ENCODE measurements around the gene SLC25A10.
A peak's percentile ranks its signal among the peaks of the same experiment; 100 is the strongest.

SLC25A10 gene

DNA sequence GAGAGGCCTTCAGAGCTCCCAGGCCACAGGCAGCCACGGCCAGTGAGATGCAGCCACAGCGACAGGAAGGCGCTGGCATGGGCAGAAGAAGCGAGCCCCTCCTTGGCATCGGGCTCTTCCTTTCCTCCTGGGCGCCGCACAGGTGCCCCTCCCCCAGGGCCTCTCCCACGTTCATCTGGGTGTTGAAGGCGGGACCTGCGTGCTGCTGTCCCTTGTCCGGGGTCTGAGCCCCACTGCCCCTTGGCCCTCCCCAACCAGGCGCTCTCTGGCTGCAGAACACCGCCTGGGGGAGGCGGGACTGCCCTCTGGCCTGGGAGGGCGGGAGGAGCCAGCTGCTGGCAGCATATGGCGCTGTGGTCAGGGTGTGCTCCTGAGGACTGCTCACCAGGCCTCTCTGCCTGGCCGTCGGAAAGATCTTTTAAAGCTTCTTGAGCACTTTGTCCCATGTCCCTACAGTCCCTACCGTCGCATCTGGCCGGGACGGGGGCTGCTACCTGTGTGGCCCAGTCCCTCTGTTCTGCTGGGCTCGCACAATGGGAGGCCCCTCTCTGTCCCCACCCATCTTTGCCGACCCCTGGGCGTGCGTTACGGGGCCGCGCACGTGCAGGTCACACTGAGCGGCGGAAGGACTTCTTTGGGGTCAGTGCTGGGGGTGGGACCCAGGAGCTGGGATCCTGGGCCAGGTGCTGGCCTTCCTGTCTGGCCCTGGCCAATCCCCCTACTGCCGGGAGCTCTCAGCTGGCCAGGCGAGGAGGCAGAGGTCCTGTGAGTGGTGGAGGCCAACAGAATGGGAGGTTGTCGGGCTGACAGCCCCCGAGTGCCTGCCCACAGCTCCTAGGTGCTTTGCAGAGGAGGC is 1.7 kb downstream of the SLC25A10 start:
- H3K9me3 ChIP-seq (ENCODE audit: control insufficient read depth in 5 of 5, low read length in 5 of 5), result no peaks in the 10 kb centered on the region
- peak overlapping the region; percentile 61 to 81 (median 66) for H3K4me3 ChIP-seq (ENCODE audit: low read depth in 1 of 5, low read length in 5 of 5)
- H3K27ac ChIP-seq (ENCODE audit: low read depth, low read length), result peak overlapping the region; percentile 60
- H3K9ac ChIP-seq (ENCODE audit: low read length in 5 of 5), result peak overlapping the region in 3 of 5 donors; percentile 61 to 78 (median 64)
- H3K27me3 ChIP-seq (ENCODE audit: control insufficient read depth in 5 of 5, insufficient read depth in 4 of 5, low read length in 5 of 5), result no peaks in the 10 kb centered on the region
- peaks cover 7 to 53% (median 49%) of the 10 kb centered on the region in 5 donors for H3K4me1 ChIP-seq (ENCODE audit: control insufficient read depth in 5 of 5, insufficient read depth in 5 of 5, low read length in 5 of 5)
- H3K36me3 ChIP-seq (ENCODE audit: control insufficient read depth in 5 of 5, insufficient read depth in 5 of 5, low read length in 5 of 5), result peaks cover 0 to 28% (median 13%) of the 10 kb centered on the region in 5 donors

DNA sequence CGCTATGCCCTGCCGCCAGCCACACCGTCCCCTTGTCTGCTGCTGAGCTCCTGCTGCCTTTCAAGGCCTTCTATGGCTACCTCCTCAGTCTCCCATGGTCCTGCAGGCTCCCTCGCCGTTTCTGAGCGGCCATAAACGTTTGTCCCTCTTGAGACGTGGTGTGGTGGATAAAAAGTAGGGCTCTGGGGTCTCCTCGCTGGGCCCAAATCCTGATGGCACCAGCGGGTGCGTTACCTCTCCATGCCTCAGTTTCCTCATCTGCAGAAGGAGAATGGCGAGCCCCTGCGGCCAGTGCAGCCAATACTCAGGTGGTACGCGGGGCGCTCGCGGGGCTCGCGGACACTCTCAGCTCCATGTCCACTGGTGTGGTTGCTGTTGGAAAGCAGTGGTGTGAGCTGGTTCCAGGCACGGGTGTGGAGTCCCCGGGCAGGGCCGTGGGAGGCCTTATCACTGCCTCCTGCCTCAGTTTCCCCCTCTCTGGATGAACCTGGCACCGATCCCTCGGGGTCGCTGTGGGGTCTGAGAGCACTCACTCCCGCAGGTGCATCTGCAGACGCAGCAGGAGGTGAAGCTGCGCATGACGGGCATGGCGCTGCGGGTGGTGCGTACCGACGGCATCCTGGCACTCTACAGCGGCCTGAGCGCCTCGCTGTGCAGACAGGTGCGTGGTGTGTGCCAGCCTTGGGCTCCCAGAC is 2.5 kb downstream of the SLC25A10 start:
- Histone ChIP-seq H3K27ac (ENCODE audit: low read depth, low read length) (peak overlapping the region; percentile 60), H3K36me3 (ENCODE audit: control insufficient read depth in 5 of 5, insufficient read depth in 5 of 5, low read length in 5 of 5) (peaks cover 0 to 29% (median 13%) of the 10 kb centered on the region in 5 donors), H3K4me1 (ENCODE audit: control insufficient read depth in 5 of 5, insufficient read depth in 5 of 5, low read length in 5 of 5) (peaks cover 7 to 53% (median 49%) of the 10 kb centered on the region in 5 donors), H3K9ac (ENCODE audit: low read length in 5 of 5) (peak overlapping the region in 3 of 5 donors; percentile 26 to 78 (median 58)), H3K4me3 (ENCODE audit: low read depth in 1 of 5, low read length in 5 of 5) (peak overlapping the region in 3 of 5 donors; percentile 7 to 61 (median 32)), H3K9me3 (ENCODE audit: control insufficient read depth in 5 of 5, low read length in 5 of 5) (no peaks in the 10 kb centered on the region), H3K27me3 (ENCODE audit: control insufficient read depth in 5 of 5, insufficient read depth in 4 of 5, low read length in 5 of 5) (no peaks in the 10 kb centered on the region)

DNA sequence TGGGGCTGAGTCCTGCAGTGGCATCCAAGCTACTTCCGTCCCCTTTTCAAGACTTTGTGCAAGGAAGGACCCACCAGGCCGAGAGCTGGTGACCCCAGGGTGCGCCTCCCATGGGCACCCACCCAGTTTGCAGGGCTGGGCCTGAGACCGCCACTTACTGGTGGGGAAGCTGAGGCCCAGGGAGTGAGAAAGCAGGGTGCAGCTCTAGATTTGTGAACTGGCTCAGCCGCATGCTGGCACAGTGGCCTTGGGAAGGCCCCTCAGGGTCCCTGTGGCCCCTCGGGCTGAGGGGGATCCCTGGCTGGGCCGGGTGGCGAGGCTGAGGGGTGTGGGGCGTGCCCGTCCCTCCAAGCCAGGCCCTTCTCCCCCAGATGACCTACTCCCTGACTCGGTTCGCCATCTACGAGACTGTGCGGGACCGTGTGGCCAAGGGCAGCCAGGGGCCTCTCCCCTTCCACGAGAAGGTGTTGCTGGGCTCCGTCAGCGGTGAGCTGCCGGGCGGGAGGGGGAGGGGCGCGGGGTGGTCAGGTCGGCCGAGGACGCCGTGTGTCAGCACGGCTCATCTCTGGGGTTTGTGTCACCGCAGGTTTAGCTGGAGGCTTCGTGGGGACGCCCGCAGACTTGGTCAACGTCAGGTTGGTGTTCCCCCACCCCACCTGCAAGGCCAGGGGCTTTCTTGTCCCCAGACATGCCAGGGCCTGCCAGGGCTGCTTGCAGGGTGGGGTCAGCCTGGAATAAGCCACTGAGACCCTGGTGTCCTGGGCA is 3.2 kb downstream of the SLC25A10 start:
- Histone ChIP-seq H3K36me3 (ENCODE audit: control insufficient read depth in 5 of 5, insufficient read depth in 5 of 5, low read length in 5 of 5) (peaks cover 0 to 36% (median 17%) of the 10 kb centered on the region in 5 donors), H3K9me3 (ENCODE audit: control insufficient read depth in 5 of 5, low read length in 5 of 5) (no peaks in the 10 kb centered on the region), H3K4me3 (ENCODE audit: low read depth in 1 of 5, low read length in 5 of 5) (no peak overlapping the region), H3K27me3 (ENCODE audit: control insufficient read depth in 5 of 5, insufficient read depth in 4 of 5, low read length in 5 of 5) (no peaks in the 10 kb centered on the region), H3K9ac (ENCODE audit: low read length in 5 of 5) (no peak overlapping the region), H3K27ac (ENCODE audit: low read depth, low read length) (no peak overlapping the region), H3K4me1 (ENCODE audit: control insufficient read depth in 5 of 5, insufficient read depth in 5 of 5, low read length in 5 of 5) (peaks cover 7 to 49% (median 45%) of the 10 kb centered on the region in 5 donors)

DNA sequence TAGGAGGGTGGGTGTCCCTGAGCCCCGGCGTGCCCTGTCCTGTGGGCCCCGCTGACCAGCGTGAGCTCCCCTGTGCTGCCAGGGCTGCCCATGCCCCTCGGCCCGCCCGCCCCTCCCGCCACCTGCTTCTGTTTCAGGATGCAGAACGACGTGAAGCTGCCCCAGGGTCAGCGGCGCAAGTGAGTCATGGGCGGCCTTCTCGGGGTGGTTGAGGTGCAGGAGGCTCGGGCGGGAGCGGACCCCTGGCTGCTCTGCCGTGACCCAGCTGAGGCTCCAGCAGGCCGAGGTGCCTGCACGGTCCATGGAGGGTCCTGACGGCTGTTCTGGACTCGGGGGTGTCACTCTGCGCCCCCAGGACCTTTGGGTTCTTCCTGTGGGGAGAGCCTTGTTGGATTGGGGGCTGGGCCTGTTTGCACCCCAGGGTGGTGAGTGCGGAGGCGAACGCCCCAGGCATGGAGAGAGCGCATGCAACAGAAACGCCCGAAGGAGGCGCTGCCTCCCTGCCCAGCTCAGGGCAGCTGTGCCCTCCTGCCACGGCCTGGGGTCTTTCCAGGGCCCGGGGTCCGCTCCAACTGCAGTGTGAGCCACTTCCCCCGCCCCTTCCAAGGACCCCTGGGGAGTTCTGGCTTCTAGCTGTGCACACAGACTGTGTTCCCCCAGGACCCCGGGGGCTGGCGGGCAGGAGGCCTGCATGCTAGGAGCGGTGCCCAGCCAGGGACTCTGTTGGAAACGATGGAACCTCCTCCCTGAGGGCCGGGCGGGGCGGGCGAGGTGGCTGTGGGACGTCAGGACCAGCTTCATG is 4.0 kb downstream of the SLC25A10 start:
- Histone ChIP-seq H3K27me3 (ENCODE audit: control insufficient read depth in 5 of 5, insufficient read depth in 4 of 5, low read length in 5 of 5) (no peaks in the 10 kb centered on the region), H3K9me3 (ENCODE audit: control insufficient read depth in 5 of 5, low read length in 5 of 5) (no peaks in the 10 kb centered on the region), H3K4me3 (ENCODE audit: low read depth in 1 of 5, low read length in 5 of 5) (no peak overlapping the region), H3K36me3 (ENCODE audit: control insufficient read depth in 5 of 5, insufficient read depth in 5 of 5, low read length in 5 of 5) (peaks cover 0 to 36% (median 19%) of the 10 kb centered on the region in 5 donors), H3K4me1 (ENCODE audit: control insufficient read depth in 5 of 5, insufficient read depth in 5 of 5, low read length in 5 of 5) (peaks cover 0 to 41% (median 37%) of the 10 kb centered on the region in 5 donors), H3K27ac (ENCODE audit: low read depth, low read length) (no peak overlapping the region), H3K9ac (ENCODE audit: low read length in 5 of 5) (no peak overlapping the region)

DNA sequence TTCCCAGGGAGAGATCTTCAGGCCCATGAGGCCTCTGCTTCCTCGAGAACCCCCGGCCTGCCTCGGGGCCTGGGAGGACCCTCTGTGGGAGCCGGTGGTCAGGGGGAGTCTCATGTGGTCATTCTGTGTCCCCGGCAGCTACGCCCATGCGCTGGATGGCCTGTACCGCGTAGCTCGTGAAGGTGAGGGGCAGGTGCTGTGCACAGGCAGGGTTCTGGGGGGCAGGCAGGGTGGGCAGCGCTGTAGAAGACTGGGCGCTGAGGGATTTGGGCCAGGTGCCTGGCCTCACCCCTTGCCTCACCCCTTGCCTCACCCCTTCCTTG is 4.6 kb downstream of the SLC25A10 start:
- Histone ChIP-seq H3K4me1 (ENCODE audit: control insufficient read depth in 5 of 5, insufficient read depth in 5 of 5, low read length in 5 of 5) (peaks cover 0 to 36% (median 31%) of the 10 kb centered on the region in 5 donors), H3K27me3 (ENCODE audit: control insufficient read depth in 5 of 5, insufficient read depth in 4 of 5, low read length in 5 of 5) (no peaks in the 10 kb centered on the region), H3K4me3 (ENCODE audit: low read depth in 1 of 5, low read length in 5 of 5) (no peak overlapping the region), H3K9ac (ENCODE audit: low read length in 5 of 5) (no peak overlapping the region), H3K27ac (ENCODE audit: low read depth, low read length) (no peak overlapping the region), H3K9me3 (ENCODE audit: control insufficient read depth in 5 of 5, low read length in 5 of 5) (no peaks in the 10 kb centered on the region), H3K36me3 (ENCODE audit: control insufficient read depth in 5 of 5, insufficient read depth in 5 of 5, low read length in 5 of 5) (peaks cover 0 to 36% (median 19%) of the 10 kb centered on the region in 5 donors)

DNA sequence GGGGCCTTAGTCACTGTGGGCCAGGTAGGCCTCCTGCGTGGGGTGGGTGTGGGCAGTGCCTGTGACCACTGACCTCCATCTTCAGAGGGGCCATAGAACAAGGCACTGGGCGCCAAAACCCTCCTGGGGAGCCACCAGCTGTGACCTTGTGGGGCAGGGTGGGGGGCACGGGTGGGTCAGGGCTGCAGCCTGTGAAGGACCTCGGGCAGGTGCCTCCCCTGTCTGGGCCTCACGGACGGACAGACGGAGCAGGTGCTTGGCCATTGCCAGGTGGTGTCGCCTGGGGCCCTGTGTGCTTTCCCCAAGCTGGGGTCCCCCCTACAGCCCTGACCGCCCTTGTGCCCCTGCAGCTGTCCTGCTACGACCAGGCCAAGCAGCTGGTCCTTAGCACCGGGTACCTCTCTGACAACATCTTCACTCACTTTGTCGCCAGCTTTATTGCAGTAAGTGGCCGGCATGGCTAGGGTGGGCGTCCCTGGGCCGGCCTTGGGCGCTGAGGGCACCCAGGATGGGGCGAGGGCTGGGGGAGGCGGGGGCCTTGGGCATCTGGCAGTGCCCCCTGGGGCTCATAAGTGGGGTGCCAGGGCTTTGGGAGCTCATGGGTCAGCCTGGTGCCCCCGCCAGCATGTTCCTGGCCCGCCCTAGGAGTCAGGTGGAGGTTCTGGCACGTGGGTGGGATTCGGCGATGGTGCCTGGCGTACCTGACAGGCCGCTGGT is 5.1 kb downstream of the SLC25A10 start:
- H3K36me3 ChIP-seq (ENCODE audit: control insufficient read depth in 5 of 5, insufficient read depth in 5 of 5, low read length in 5 of 5), result peaks cover 0 to 36% (median 19%) of the 10 kb centered on the region in 5 donors
- H3K9ac ChIP-seq (ENCODE audit: low read length in 5 of 5), result no peak overlapping the region
- no peaks in the 10 kb centered on the region for H3K9me3 ChIP-seq (ENCODE audit: control insufficient read depth in 5 of 5, low read length in 5 of 5)
- peaks cover 0 to 38% (median 35%) of the 10 kb centered on the region in 5 donors for H3K4me1 ChIP-seq (ENCODE audit: control insufficient read depth in 5 of 5, insufficient read depth in 5 of 5, low read length in 5 of 5)
- no peak overlapping the region for H3K4me3 ChIP-seq (ENCODE audit: low read depth in 1 of 5, low read length in 5 of 5)
- H3K27ac ChIP-seq (ENCODE audit: low read depth, low read length), result no peak overlapping the region
- no peaks in the 10 kb centered on the region for H3K27me3 ChIP-seq (ENCODE audit: control insufficient read depth in 5 of 5, insufficient read depth in 4 of 5, low read length in 5 of 5)

DNA sequence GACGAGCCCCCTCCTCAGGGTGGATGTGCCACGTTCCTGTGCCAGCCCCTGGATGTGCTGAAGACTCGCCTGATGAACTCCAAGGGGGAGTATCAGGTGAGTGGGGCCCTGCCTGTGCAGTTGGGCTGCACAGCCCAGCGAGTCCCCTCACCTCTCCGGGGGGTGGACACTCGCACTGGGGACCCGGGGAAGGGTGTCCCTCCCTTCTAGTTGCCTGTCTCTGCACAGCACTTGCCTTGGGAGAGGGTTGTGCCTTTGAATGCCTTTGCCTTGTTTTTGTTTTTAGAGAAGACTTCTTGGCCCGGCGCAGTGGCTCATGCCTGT is 5.6 kb downstream of the SLC25A10 start:
- peaks cover 0 to 36% (median 19%) of the 10 kb centered on the region in 5 donors for H3K36me3 ChIP-seq (ENCODE audit: control insufficient read depth in 5 of 5, insufficient read depth in 5 of 5, low read length in 5 of 5)
- peaks cover 0 to 38% (median 38%) of the 10 kb centered on the region in 5 donors for H3K4me1 ChIP-seq (ENCODE audit: control insufficient read depth in 5 of 5, insufficient read depth in 5 of 5, low read length in 5 of 5)
- H3K9ac ChIP-seq (ENCODE audit: low read length in 5 of 5), result no peak overlapping the region
- H3K27ac ChIP-seq (ENCODE audit: low read depth, low read length), result no peak overlapping the region
- no peaks in the 10 kb centered on the region for H3K27me3 ChIP-seq (ENCODE audit: control insufficient read depth in 5 of 5, insufficient read depth in 4 of 5, low read length in 5 of 5)
- H3K9me3 ChIP-seq (ENCODE audit: control insufficient read depth in 5 of 5, low read length in 5 of 5), result no peaks in the 10 kb centered on the region
- no peak overlapping the region for H3K4me3 ChIP-seq (ENCODE audit: low read depth in 1 of 5, low read length in 5 of 5)

DNA sequence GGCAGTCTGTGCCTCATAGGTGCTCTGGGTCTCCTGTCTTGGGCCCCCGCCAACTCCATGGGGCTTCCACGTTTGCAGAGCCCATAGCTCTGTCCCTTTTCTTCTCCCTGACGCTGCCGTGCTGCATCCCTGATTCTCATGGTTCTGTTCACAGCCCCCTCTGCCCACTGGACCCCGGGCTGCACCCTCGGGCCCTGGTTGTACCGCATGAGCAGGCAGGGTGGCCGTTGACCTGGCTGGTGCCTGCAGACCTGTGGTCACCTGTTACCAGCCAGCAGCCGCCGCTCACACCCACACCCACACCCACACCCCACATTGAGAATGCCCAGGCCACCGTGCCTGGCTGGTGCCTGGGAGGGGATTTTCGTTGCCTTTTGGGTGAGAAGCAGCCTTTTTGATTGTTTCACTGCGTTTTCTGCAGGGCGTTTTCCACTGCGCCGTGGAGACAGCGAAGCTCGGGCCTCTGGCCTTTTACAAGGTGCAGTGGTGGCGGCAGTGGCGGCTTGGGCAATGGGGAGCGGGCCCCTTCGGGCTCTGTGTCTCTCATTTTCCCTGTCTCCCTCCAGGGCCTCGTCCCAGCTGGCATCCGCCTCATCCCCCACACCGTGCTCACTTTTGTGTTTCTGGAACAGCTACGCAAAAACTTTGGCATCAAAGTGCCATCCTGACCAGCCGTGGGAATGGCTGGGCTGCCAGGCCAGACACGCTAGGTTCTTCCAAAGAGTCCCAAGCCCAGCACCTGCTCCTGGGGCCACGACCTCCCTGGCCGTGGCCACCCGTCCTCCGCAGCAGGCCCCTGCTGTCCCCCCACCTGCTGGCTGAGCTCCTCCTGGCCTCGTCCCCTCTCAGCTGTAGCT is 7.6 kb downstream of the SLC25A10 start:
- Histone ChIP-seq H3K27me3 (ENCODE audit: control insufficient read depth in 5 of 5, insufficient read depth in 4 of 5, low read length in 5 of 5) (no peaks in the 10 kb centered on the region), H3K4me3 (ENCODE audit: low read depth in 1 of 5, low read length in 5 of 5) (no peak overlapping the region), H3K4me1 (ENCODE audit: control insufficient read depth in 5 of 5, insufficient read depth in 5 of 5, low read length in 5 of 5) (peaks cover 2 to 34% (median 31%) of the 10 kb centered on the region in 5 donors), H3K9me3 (ENCODE audit: control insufficient read depth in 5 of 5, low read length in 5 of 5) (no peaks in the 10 kb centered on the region), H3K9ac (ENCODE audit: low read length in 5 of 5) (no peak overlapping the region), H3K27ac (ENCODE audit: low read depth, low read length) (no peak overlapping the region), H3K36me3 (ENCODE audit: control insufficient read depth in 5 of 5, insufficient read depth in 5 of 5, low read length in 5 of 5) (peaks cover 0 to 36% (median 19%) of the 10 kb centered on the region in 5 donors)

All from subcutaneous abdominal adipose tissue (tissue), 5 donors.